GM19324 (cell line): Measurements from ENCODE around the gene KRT16.
"Not testable (repeated sequence)": the region's sequence is repeated elsewhere in the genome, so short reads cannot be mapped to it uniquely, and the experiment has no call there.

Experiments
- ATAC-seq: cut with Tn5 transposase; IDR thresholded peaks from one replicate; pipeline ENCODE4 v1.9.1; 2021; ENCODE audit warnings: mild to moderate bottlenecking, moderate library complexity; ENCODE audit not compliant: unreplicated experiment, low FRiP score

KRT16 gene

DNA sequence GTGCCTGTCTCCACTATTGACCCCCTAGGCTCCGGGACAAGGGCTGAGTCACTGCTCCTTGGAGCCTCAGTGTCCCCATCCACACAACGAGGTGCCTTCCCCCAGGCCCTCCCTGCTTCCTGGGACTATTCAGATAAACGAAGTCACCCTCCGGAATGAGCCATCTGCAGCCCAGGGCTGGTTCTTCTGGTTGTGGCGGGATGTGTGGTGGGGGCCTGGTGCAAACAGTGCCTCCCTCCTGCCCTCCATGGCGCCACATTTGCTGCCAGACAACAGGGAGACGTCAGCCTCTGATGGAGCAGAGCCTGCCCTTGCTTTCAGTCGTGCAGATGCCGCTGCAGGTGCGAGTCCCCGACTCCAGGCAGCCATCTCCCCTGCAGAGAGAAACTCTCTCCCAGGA lies 5.1 kb upstream of the KRT16 start:
- ATAC-seq: no peak

DNA sequence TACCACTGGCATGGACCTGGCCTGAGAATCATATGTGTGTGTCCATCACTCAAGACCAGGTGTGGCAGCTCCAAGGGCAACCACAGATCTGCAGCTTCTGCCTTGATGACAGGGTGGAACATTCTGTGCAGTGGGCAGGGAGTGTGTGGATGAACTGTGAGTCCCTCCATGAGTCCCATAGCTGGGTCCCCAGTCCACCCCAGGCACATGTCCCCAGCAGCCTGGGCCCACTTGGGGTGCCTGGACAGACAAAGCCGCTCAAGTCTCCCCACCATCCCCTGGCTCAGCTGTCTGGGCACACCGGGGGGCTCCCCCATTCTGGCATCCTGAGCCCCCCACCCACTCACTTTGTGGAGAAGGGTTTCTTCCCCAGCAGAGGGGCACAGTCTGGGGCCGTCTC lies 4.6 kb upstream of the KRT16 start:
- ATAC-seq: no peak

DNA sequence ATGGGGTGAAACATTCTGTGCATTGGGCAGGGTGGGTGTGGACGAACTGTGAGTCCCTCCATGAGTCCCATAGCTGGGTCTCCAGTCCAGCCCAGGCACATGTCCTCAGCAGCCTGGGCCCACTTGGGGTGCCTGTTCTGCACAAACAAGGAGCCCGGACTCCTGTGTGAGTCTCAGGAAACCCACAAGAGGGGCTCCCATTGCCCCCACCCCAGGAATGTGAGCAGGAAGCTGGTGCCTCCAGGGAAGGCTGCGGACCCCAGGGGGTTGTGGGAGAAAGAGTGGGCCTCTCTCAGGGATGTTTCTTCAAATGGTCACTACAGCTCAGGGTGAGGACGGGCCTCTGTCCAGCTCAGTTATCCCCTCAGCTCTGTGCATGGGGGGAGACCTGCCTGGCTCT lies 3.9 kb upstream of the KRT16 start:
- ATAC-seq: not testable (repeated sequence)

DNA sequence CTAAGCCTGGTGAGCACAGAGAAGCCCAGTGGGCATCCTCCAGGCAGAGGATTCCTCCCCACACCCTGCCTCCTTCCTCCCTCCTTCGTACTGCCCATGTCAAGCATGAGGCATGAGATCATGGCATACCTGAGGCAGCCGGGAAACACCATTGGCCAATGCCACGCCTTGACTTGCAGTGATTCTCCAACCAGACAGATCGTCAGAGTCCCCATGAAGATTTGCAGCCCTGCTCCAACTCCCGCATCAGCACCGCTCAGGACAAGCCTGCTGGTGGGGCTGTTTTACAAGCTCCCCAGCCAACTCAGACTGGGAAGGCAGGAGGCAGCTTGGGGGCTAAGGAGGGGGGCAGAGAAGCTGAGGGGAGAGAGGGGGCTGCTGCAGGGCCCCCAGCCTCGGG lies 2.9 kb upstream of the KRT16 start:
- ATAC-seq: no peak

DNA sequence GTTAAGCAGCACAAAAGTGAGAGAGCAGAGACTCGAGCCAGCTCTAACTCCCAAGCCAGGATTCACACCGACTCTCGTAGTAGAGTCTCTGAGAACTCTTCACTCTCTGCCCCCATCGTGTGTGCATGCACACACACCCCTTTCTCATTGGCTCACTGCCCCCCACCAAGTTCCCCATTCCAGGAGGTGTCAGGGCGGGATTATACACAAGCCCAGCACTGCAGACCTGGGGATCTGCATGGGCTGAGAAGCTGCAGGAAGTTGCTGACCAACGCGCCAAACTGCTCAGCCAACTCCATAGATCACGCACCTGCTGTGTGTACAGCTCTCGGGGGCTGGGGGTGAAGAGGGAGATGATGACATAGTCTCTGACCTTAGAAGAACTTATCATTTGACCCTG lies 2.2 kb upstream of the KRT16 start:
- not testable (repeated sequence) for ATAC-seq

DNA sequence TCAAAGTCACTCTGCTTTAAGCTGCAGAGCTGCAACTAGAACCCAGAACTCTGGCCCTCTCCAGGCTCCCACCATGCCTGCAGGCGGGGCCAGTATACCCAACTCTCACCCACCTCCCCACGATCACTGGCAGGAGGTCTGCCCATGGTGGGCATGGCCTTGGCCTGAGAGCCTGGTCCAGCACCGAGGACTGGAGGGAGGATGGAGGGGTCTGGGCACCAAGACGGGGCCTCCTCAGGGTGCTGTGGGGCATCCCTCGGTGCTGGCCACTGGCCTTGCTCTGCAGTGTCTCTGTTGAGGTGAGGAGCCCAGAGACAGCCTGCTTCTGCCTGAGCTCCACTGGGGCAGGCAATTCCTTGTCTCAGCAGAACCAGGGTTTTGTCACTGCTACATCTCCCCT lies 1.5 kb upstream of the KRT16 start:
- ATAC-seq: no peak

DNA sequence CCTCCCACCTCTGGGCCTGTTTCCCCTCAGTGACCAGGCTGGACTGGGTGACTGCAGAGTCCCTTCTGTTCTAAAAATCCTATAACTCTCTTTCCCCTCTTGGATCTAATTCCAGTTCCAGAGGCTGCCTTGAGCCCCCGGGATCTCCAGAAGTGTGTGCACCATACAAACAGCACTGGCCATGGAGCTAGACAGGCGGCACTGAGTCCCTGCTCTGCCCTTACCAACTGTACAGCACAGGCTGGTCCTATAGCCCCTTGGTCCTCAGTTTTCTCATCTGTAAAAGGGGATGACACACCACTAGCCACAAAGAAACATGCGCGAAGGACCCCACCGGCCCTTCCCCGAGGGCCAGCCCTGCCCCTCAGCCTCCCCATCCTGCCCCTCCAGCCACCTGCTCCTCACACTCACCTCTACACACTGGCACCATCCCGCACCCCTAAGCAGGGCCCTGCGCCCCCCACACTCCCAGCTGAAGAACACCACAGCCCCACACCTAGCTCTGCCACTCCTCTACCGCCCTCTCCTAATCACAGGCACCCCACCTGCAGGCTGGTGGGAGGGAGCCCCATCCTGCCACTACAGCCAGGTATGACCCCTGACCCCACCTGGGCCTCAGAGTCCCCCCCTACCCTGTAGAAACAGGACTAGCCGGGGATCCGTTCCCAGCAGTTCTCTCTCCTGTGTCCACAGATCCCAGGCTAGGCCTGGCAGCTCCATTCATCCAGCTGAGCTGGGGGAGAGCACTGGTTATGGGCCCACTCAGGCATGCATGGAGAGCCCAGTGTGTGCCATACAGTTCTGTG lies 913 bp upstream of the KRT16 start:
- no peak for ATAC-seq

DNA sequence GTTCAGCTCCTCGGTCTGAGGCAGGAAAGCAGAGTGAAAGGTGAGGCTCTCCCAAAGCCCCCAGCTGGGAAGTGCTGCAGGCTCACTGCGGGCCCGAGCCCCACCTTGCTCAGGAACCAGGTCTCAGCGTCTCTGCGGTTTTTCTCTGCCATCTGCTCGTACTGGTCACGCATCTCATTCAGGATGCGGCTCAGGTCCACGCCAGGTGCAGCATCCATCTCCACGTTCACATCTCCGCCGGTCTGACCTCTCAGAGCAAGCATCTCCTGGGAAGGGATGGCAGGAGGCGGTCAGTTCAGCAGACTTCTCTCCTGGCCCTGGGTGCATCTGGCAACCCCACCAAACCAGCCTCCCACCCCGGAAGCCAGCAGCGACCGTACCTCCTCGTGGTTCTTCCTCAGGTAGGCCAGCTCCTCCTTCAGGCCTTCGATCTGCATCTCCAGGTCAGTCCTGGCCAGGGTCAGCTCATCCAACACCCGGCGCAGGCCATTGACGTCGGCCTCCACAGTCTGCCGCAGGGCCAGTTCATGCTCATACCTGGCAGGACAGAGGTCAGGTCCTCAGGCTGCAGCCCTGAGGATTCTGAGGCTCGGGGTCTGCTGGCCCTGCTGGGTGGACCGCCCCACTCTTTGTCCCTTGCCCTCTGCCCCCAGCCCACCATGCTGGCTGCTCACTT lies 1.5 kb downstream of the KRT16 start:
- no peak for ATAC-seq

DNA sequence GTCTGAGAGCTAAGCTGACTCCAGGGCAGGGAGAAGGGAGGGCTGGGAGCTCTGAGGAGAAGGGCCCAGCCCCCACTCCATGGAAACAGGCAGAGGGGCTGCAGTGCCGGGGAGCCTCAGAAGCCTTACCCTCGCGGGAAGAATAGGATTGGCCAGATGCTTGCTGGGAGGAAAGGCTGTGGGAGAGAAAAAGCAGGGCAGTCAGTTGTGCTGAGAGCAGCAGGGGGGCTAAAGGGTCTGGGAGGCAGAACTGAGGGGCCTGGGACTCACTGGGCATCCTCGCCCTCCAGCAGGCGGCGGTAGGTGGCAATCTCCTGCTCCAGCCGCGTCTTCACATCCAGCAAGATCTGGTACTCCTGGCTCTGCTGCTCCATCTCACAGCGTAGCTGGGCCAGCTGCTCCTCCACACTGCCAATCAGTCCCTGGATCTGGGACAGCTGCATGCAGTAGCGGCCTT lies 2.5 kb downstream of the KRT16 start:
- not testable (repeated sequence) for ATAC-seq

DNA sequence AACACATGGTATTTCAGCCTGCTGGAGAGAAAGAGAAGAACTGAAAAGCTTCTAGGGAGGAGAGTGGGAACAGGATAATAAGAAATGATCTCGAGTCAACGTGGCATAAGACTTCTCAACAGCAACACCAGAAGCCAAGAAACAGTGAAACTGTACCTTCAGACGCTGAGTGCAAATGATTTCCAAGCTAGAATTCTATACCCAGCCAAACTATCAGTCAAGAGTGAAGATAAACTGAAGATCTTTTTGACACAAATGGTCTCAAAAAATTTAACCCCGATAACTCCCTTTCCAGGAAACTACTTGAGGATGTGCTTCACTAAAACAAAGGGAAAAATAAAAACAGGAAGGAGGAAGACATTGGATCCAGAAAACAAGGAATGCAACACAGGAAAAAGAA lies 5.6 kb downstream of the KRT16 start:
- ATAC-seq: not testable (repeated sequence)

DNA sequence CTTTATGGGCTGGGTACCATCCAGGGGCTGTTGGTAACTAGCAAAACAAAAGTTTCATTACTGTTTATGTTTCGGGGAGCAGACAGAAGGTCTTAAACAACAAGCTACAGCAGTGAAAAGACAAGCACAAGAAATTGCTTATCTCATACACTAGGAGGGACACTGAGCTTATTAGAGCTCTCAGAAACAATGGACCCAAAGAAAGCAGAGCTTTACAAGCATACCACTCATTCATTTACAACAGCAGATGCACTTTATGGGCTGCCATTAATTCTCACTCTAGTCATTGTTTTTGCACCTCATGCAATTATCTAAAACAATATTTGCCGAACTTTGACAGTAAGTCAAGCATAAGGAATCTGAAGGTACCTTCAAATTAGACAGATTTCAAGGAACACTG lies 10.0 kb downstream of the KRT16 start:
- ATAC-seq: no peak

DNA sequence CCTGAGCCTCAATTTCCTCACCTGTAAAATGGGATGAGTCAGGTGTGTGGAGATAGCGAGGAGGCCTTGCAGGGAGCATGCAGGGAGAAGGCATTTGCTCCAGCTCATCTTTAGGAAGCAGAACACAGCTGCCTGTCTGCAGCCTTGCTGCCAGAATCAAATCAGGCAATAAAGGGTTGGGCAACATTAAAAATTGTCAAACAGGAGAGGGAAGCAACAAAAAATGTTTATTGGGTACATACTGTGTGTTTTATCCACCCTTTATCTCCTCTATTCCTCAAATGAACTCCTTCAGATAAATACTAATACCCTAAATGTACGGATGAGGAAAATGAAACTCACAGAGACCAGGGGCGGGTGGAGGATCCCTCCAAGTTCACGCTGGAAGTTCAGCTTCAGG lies 12.2 kb downstream of the KRT16 start:
- ATAC-seq: no peak

DNA sequence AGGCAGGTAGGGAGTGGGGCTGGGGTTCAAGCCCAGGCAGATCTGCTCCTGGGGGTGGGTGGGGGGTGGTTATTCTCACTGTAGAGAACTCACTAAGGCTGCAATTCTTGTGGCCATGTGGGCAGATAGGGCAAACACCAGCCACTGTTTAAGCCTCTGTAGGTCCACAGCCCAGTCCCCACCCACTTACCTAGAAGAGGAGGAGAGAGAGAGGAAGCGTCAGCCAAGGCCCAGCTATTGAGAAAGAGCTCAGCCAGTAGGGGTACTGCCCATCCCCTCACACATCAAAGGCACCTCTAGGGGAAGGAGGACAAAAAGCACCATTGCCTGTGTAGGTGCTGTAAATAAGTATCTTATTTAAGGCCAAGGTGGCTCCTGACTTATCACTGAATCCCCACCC lies 12.9 kb downstream of the KRT16 start:
- no peak for ATAC-seq

DNA sequence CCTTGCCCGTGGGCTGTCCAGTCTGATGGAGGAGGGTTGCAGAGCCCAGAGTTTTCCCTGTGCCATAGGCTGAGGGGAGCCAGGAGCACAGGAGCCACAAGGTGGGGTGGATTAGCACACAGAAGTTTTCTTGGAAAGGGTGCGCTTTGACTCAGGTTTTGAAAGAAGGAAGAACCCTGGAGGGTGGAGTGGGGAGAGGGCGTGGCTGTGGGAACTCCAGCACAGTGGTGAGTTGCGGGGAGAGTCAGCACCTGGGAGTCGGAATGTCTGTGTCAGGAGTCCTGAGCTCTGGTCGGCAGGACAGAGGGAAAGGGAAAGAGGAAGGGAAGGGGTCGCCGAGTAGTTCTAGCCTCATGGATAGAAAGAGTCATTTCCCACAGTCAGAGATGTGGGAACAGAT lies 17.0 kb downstream of the KRT16 start:
- no peak for ATAC-seq

DNA sequence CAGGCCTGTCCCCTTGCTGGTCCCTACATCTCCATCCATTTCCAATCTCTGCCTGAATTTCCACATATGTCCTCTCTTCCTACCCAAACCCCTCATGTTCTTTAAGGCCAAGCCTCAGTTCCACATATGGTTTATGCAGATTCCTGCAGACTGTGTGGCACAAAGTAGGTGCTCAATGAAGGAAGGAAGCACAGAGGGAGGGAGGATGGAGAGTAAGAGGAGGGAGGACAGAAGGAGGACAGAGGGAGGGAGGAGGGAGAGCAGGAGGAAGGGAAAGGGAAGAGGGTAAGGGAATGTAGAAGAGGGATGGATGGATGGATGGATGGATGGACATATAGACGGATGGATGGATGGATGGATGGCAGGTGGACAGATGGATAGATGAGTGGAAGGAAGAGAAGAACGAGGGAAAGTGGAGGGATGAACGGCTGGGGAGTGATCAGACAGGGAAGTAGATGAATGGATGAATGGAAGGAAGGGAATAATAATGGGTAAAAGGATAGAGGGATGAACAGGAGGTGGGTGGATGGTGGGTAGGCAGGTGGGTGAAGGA lies 18.1 kb downstream of the KRT16 start:
- ATAC-seq: no peak

DNA sequence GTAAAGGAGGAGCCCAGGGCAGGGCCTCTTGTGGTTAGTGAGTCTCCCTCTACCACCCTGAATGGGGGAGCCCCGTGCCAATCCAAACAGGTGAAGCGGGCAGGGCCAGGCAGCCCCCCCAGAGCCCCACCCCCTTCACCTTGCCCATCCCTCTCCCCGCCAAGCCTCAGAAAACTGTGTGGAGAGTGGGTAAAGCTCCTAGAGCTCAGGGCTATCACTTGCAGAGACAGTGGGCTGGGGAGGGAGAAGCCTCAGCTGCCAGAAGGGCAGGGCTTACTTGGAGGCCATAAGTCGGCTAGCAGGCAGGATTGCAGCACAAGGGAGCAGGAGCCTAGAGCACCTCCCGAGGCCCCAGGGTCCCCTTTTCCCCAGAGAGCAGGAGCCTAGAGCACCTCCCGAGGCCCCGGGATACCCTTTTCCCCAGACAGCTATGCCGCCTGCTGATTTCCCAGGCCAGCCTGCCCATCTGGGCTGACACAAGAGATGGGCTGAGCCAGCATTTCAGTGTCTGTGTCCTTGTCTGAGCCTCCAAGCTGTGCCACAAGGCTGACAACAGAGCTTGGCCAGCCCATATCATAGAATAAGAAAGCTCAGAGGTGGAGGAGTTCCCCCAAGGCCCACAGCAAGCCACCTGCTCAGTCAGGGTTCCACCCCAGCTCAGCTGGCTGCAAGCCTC lies 19.1 kb downstream of the KRT16 start:
- ATAC-seq: no peak

DNA sequence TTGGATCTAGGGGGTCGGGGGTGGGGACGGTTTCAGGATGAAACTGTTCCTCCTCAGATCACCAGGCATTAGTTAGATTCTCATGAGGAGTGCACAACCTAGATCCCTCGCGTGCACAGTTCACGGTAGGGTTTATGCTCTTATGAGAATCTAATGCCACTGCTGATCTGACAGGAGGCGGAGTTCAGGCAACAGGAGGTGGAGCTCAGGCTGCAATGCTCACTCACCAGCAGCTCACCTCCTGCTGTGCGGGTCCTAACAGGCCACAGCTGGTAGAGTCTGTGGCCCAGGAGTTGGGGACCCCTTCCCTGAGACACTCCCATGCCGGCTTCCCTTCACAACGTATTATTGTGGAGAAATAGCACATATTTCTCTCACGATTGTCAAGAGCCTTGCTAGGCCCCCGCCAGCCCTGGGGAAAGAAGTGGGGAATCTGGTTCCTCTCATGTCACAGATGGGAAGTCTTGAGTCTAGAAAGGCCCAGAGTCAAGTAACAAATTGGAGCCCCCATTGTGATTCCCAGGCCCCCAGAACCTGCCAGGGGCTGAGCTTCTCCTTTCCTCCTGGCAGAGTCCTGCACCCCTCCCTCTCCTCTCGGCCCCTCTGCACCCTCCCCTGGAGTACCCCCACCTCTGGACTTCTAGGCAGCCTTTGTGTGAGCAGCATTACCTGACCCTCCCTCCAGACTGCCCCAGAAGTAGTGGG lies 19.8 kb downstream of the KRT16 start:
- no peak for ATAC-seq

DNA sequence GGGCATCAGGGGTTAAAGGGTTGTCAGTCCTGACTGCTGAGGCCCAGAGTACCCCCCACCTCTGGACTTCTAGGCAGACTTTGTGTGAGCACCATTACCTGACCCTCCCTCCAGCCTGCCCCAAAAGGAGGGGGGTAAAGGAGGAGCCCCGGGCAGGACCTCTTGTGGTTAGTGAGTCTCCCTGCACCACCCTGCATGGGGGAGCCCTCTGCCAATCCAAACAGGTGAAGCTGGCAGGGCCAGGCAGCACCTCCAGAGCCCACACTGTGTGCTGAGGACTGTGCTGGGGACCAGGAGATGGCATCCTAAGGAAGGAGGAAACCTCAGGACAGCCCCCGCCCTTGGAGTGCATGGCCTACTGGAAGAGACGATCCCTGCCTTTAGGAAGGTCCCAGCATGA lies 23.3 kb downstream of the KRT16 start:
- no peak for ATAC-seq

DNA sequence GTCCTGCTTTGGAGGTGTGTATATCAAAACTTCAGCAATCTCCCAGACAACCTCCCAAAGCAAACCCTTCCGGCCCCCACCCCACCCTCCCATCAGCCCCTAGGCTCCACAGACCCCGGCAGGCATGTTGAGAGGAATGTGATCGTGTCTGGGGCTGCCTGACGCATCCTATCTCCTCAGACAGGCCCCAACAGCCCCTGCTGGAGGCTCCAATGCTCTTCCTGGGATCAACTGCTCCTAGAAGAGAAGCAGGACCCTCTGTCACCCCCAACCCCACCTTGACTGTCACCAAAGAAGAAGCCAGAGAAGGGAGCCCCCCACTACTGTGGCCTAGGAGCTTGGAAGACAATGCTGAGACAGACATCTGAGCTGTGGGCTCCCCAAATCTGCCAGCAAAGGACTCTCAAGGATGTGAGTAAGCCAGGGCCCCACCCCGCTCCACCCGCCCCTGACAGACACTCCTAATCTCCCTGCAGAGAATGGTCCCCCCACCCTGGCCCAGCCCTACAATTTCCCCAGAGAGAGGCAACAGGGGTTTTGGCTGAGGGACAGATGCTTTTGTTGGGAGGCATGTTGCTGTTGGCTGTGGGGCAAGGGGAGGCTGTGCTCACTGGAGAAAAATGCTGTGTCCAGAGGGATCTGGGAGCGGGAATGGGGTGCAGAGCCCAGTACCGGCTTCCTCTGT lies 24.3 kb downstream of the KRT16 start:
- ATAC-seq: no peak

DNA sequence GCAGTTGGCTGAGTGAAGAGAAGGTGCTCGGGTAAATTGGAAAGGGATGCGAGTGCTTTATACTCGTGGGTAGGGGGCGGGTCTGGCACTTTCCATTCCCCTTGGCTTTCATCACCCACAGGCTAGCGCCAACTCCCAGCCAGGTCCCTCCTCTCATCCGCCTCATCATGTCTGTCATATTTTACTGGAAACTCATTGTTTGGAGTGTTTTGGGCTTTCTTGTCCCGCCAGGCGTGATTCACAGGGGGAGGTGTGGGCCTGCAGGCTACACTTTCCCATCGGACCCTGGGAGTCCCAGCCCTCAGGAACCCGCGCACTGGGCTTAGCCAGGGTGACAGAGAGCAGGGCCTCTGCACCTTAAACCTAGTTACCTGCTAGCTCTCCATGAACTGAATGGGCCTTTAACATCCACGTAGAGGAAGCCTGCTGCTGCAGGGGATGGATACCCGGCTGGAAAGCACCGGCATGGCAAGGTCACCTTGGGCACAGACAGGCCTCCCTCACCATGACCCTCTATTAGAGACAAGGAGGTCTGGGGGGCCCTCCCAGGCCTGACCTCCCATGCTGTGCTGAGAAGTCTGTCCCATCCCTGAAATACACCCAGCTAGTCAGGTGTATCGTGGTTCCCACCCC lies 25.6 kb downstream of the KRT16 start, which contains the start of gene KRT14:
TSS of gene KRT14 (minus strand) at position 33 of the 633 bp plus-strand sequence. CDS start 61 bp downstream, outside the sequence.
- no peak for ATAC-seq
